H1 (cell line): ENCODE results near the gene STAT5A. TPM values are rescaled to one million over a fixed set of nuclear protein-coding genes. Genes with fewer than 3 reads are reported as not detected.

Source experiments
- CTCF ChIA-PET: fragments of 300-600 bp; sonication (Branson Sonifier 250); formaldehyde crosslinking; loops from one replicate; lab custom pipeline; 2021; ENCODE audit not compliant: partially characterized antibody; lab: Charles Lee
- POLR2A ChIA-PET: fragments of 300-600 bp; sonication (Branson Sonifier 250); formaldehyde crosslinking; loops from one replicate; lab custom pipeline; 2021; ENCODE audit warnings: inconsistent platforms; ENCODE audit not compliant: partially characterized antibody; lab: Charles Lee
- DNase-seq, 2 experiments: peaks; one replicate each; pipeline versions ENCODE4 v3.0.0 to v3.0.0-alpha.2; 2010 to 2022; ENCODE audit warnings: low spot score in 2 of 2, low read depth in 1 of 2, mixed read lengths in 1 of 2
- FAIRE-seq: peaks from 2 replicates; lab custom pipeline; 2011; peaks lifted over from hg19 to GRCh38; lab: Jason Lieb, UNC
- H2AFZ ChIP-seq: 2 replicates; pipeline ENCODE4 v1.8.1; 2012; ENCODE audit warnings: low read length, inconsistent platforms
- H2AK5ac ChIP-seq: 2 replicates; pipeline ENCODE4 v1.6.1; 2013; ENCODE audit warnings: low read depth, low read length
- H2BK120ac ChIP-seq: replicated peaks from 2 replicates; pipeline ENCODE3; 2013; ENCODE audit warnings: low read depth, low read length, inconsistent platforms
- H2BK12ac ChIP-seq: 2 replicates; pipeline ENCODE4 v1.6.1; 2013; ENCODE audit warnings: low read depth, low read length
- H2BK15ac ChIP-seq: 2 replicates; pipeline ENCODE4 v1.6.1; 2013; ENCODE audit warnings: low read length
- H2BK20ac ChIP-seq: 2 replicates; pipeline ENCODE4 v1.6.1; 2013; ENCODE audit warnings: low read length
- H2BK5ac ChIP-seq: 2 replicates; pipeline ENCODE4 v1.6.1; 2013; ENCODE audit warnings: low read depth, low read length
- H3K14ac ChIP-seq: 2 replicates; pipeline ENCODE4 v1.6.1; 2013; ENCODE audit warnings: inconsistent platforms; ENCODE audit not compliant: insufficient read length
- H3K18ac ChIP-seq: 2 replicates; pipeline ENCODE4 v1.6.1; 2013; ENCODE audit warnings: low read length; ENCODE audit errors: extremely low read depth
- H3K23ac ChIP-seq: 2 replicates; pipeline ENCODE4 v1.6.1; 2013; ENCODE audit warnings: inconsistent platforms; ENCODE audit not compliant: insufficient read length
- H3K23me2 ChIP-seq: 2 replicates; pipeline ENCODE4 v1.6.1; 2013; ENCODE audit warnings: low read depth, low read length
- H3K27ac ChIP-seq: 2 replicates; pipeline ENCODE4 v1.6.1; 2011; ENCODE audit warnings: low read depth, low read length, inconsistent platforms
- H3K27me3 ChIP-seq, 4 experiments: replicated peaks in 1 of 4; 1 replicate in 1 of 4; 2 replicates in 3 of 4; pipeline versions ENCODE4 v1.6.1 to v1.8.1; 2011 to 2013; ENCODE audit warnings: low read length in 3 of 4, mild to moderate bottlenecking in 3 of 4, inconsistent platforms in 2 of 4, mixed read lengths in 2 of 4, moderate library complexity in 1 of 4; ENCODE audit not compliant: control insufficient read depth in 3 of 4, insufficient read depth in 3 of 4; ENCODE audit errors: extremely low read depth in 1 of 4
- H3K36me3 ChIP-seq, 4 experiments: 2 replicates each; pipeline versions ENCODE4 v1.6.1 to v1.8.1; 2011 to 2013; ENCODE audit warnings: mild to moderate bottlenecking in 4 of 4, low read length in 3 of 4, moderate library complexity in 2 of 4, control low read depth in 1 of 4, inconsistent platforms in 1 of 4; ENCODE audit not compliant: insufficient read depth in 4 of 4, control insufficient read depth in 2 of 4
- H3K4ac ChIP-seq: replicated peaks from 2 replicates; pipeline ENCODE3; 2013; ENCODE audit warnings: low read length, low read depth, mixed read lengths, inconsistent platforms; ENCODE audit not compliant: insufficient read length
- H3K4me1 ChIP-seq, 4 experiments: replicated peaks in 1 of 4; 1 replicate in 1 of 4; 2 replicates in 3 of 4; pipeline versions ENCODE4 v1.6.1 to v1.8.1; 2011 to 2013; ENCODE audit warnings: low read length in 3 of 4, inconsistent platforms in 2 of 4, mixed read lengths in 1 of 4; ENCODE audit not compliant: insufficient read depth in 4 of 4, control insufficient read depth in 3 of 4
- H3K4me2 ChIP-seq, 2 experiments: 2 replicates each; pipeline versions ENCODE4 v1.6.1 to v1.8.1; 2011 to 2013; ENCODE audit warnings: low read depth in 2 of 2, low read length in 2 of 2, control low read depth in 1 of 2, inconsistent platforms in 1 of 2, mild to moderate bottlenecking in 1 of 2; ENCODE audit not compliant: insufficient read depth in 1 of 2
- H3K4me3 ChIP-seq, 4 experiments: fragments of 200-600, 300-600 bp in 1 of 4; sonication (generic), shearing (Covaris generic), sonication (Bioruptor Twin) in 1 of 4; 2 replicates each; pipeline versions ENCODE4 v1.5.1 to v1.8.1; 2011 to 2016; ENCODE audit warnings: low read length in 4 of 4, low read depth in 3 of 4, control low read depth in 2 of 4, inconsistent platforms in 2 of 4, mild to moderate bottlenecking in 2 of 4, mixed read lengths in 1 of 4, moderate library complexity in 1 of 4; ENCODE audit not compliant: insufficient read depth in 2 of 4; ENCODE audit errors: extremely low read depth in 1 of 4
- H3K56ac ChIP-seq: replicated peaks from 2 replicates; pipeline ENCODE3; 2013; ENCODE audit warnings: low read depth, mild to moderate bottlenecking, mixed read lengths, low read length, inconsistent platforms; ENCODE audit not compliant: insufficient read length
- H3K79me1 ChIP-seq: 2 replicates; pipeline ENCODE4 v1.6.1; 2013; ENCODE audit warnings: low read depth, low read length, control low read depth
- H3K79me2 ChIP-seq, 2 experiments: 2 replicates each; pipeline versions ENCODE4 v1.6.1 to v1.8.1; 2012 to 2013; ENCODE audit warnings: low read length in 2 of 2, mild to moderate bottlenecking in 2 of 2, inconsistent platforms in 1 of 2; ENCODE audit not compliant: insufficient read depth in 2 of 2, control insufficient read depth in 1 of 2
- H3K9ac ChIP-seq, 4 experiments: replicated peaks in 1 of 4; 1 replicate in 1 of 4; 2 replicates in 3 of 4; pipeline versions ENCODE4 v1.6.1 to v1.8.1; 2011 to 2013; ENCODE audit warnings: low read depth in 3 of 4, low read length in 3 of 4, control low read depth in 2 of 4, mild to moderate bottlenecking in 2 of 4, moderate library complexity in 2 of 4, inconsistent platforms in 1 of 4; ENCODE audit errors: extremely low read depth in 1 of 4
- H3K9me3 ChIP-seq, 2 experiments: 2 replicates each; pipeline versions ENCODE4 v1.6.1 to v1.8.1; 2012 to 2013; ENCODE audit warnings: mild to moderate bottlenecking in 2 of 2, moderate library complexity in 2 of 2, control low read depth in 1 of 2, inconsistent platforms in 1 of 2, low read depth in 1 of 2, low read length in 1 of 2, mixed read lengths in 1 of 2; ENCODE audit not compliant: insufficient read depth in 2 of 2
- H4K20me1 ChIP-seq, 2 experiments: replicated peaks in 1 of 2; 2 replicates each; pipeline versions ENCODE3 to v1.8.1; 2011 to 2013; ENCODE audit warnings: inconsistent platforms in 2 of 2, low read length in 2 of 2, mild to moderate bottlenecking in 1 of 2; ENCODE audit not compliant: insufficient read depth in 2 of 2, control insufficient read depth in 1 of 2
- H4K5ac ChIP-seq: 2 replicates; pipeline ENCODE4 v1.6.1; 2013; ENCODE audit warnings: low read length, low read depth, mixed read lengths, inconsistent platforms; ENCODE audit not compliant: insufficient read length
- H4K8ac ChIP-seq: 2 replicates; pipeline ENCODE4 v1.8.0; 2013; ENCODE audit warnings: mild to moderate bottlenecking, moderate library complexity, low read length, inconsistent platforms; ENCODE audit not compliant: insufficient read depth; ENCODE audit errors: extremely low read depth
- H4K91ac ChIP-seq: replicated peaks from 2 replicates; pipeline ENCODE3; 2013; ENCODE audit warnings: low read length, mixed read lengths, inconsistent platforms; ENCODE audit not compliant: insufficient read length
- BACH1 ChIP-seq: IDR thresholded peaks from 2 replicates; pipeline ENCODE4 v1.6.1; 2012; ENCODE audit warnings: low read length, improper control_type of control experiment
- GABPA ChIP-seq: IDR thresholded peaks from 2 replicates; pipeline ENCODE4 v1.6.1; 2011; ENCODE audit warnings: mild to moderate bottlenecking, low read length, moderate library complexity, borderline replicate concordance; ENCODE audit not compliant: insufficient read depth
- PHF8 ChIP-seq: fragments of 200-600 bp; sonication (generic); conservative IDR thresholded peaks from 2 replicates; pipeline ENCODE4 v1.7.1; 2012; ENCODE audit warnings: low read depth, mild to moderate bottlenecking, inconsistent platforms, low read length, moderate library complexity
- POLR2A ChIP-seq, 2 experiments: IDR thresholded peaks; 1 replicate in 1 of 2; 2 replicates in 1 of 2; pipeline ENCODE4 v1.6.1; 2011; ENCODE audit warnings: low read depth in 2 of 2, low read length in 2 of 2, mild to moderate bottlenecking in 2 of 2; ENCODE audit errors: control extremely low read depth in 1 of 2
- RFX5 ChIP-seq: IDR thresholded peaks from 2 replicates; pipeline ENCODE4 v1.6.1; 2011; ENCODE audit warnings: low read depth, low read length, improper control_type of control experiment, borderline replicate concordance
- RXRA ChIP-seq: IDR thresholded peaks from 2 replicates; pipeline ENCODE4 v1.6.1; 2011; ENCODE audit warnings: low read depth, mild to moderate bottlenecking, low read length, moderate library complexity; ENCODE audit not compliant: insufficient read depth
- TCF12 ChIP-seq: IDR thresholded peaks from 2 replicates; pipeline ENCODE4 v1.6.1; 2011; ENCODE audit warnings: low read depth, mild to moderate bottlenecking, low read length
- ZNF274 ChIP-seq: IDR thresholded peaks from 2 replicates; pipeline ENCODE4 v1.7.0; 2012; ENCODE audit warnings: low read length, borderline replicate concordance; ENCODE audit errors: extremely low read depth
- WGBS, 2 experiments: shearing (Covaris generic) in 1 of 2; methylation state at CpG; one replicate each; pipeline versions ENCODE4 v1.1.6 to v1.1.7; 2013 to 2015; ENCODE audit warnings: low lambda C conversion rate in 2 of 2, mixed read lengths in 2 of 2, inconsistent platforms in 1 of 2, low coverage in 1 of 2, missing lambda C conversion rate in 1 of 2; ENCODE audit not compliant: insufficient replicate concordance in 2 of 2, insufficient coverage in 1 of 2, insufficient read length in 1 of 2; ENCODE audit errors: extremely low coverage in 1 of 2, missing lambda C conversion rate in 1 of 2; 5-methylcytosine and 5-hydroxymethylcytosine counted together
- polyA plus RNA-seq, 7 experiments: library from polyadenylated mRNA; depleted of rRNA in 3 of 7; stranded (reverse) in 5 of 7; unstranded in 2 of 7; fragments of >200 nt in 5 of 7; fragments of 200-250 nt in 2 of 7; gene quantifications; 1 replicate in 5 of 7; 2 replicates in 1 of 7; 4 replicates in 1 of 7; pipeline versions ENCODE4 v1.2.1 to v1.2.3, GENCODE V29; 2011 to 2013; ENCODE audit warnings: missing spikeins in 2 of 7, mixed read lengths in 2 of 7
- total RNA-seq: library from RNA; stranded (reverse); fragmentation: NEBNext Ultra II Directional; extraction: Animal tissue kit (Norgen Biotek cat#: 25700); gene quantifications from 2 replicates; pipeline ENCODE4 v1.2.1, GENCODE V29; 2021

Gene STAT5A
- total and polyA plus RNA-seq, 2 of the 8 experiments (the other 6 are each of a cell fraction or from before 2014, with no cell fraction given) = 4.2 to 5.4 TPM

DNA sequence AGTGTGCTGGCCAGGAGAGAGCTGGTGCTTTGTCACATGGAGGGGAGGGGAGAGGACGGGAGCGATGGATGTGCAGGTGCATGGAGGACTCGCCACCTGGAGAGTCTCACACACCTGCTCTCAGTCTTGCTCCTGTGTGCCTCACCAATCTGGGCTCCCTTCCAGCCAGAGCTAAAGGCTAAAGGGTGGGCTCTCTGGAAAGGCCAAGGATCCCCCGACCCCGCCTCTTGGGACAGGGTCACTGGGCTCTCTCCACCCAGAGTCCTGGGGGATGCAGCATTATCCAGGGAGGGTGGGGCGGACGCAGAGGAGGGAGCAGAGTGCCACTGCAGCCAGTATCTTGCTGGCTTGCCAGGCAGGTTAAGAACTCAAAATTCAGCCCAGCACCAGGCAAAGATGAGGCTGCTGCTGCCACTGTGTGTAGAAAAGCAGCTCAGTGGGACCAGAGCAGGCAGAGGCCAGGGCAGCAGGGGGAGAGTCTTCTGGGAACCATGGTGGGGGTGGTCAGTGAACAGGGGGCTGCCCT is 6.7 kb upstream of the STAT5A start:
- H2BK120ac ChIP-seq = no peak overlapping the region
- 86% methylated on average over 7 of the region's 7 CpGs; no CpG with 5 or more reads in 1 of the 2 experiments for WGBS, 2 experiments
- CTCF ChIA-PET = interaction anchor here (0.9 to 1.6 kb wide), 4 partner anchors 34 to 240 kb away, joined by 3 to 4 read pairs (median 3); no protein-coding TSS in a partner anchor
- no peak overlapping the region for H4K5ac ChIP-seq
- no peak overlapping the region for H2AK5ac ChIP-seq
- H3K9me3 ChIP-seq = no peaks in the 10 kb centered on the region
- H3K18ac ChIP-seq = no peak overlapping the region
- no peak overlapping the region for H3K9ac ChIP-seq
- no peak overlapping the region for H4K91ac ChIP-seq
- H3K56ac ChIP-seq = no peak overlapping the region
- TF ChIP-seq BACH1 = no peak
- TF ChIP-seq RFX5 = no peak
- TF ChIP-seq PHF8 = no peak
- TF ChIP-seq TCF12 = no peak
- no peak for TF ChIP-seq ZNF274
- TF ChIP-seq GABPA = no peak
- TF ChIP-seq RXRA = no peak
- no peak for TF ChIP-seq POLR2A (IDR thresholded peaks at IDR 0.05; ENCODE audit: control extremely low read depth in 1 of 2, low read depth in 2 of 2, low read length in 2 of 2)
- TF ChIP-seq, all 59 proteins: peak for 0
- Histone ChIP-seq H2AFZ (no peak overlapping the region), H2BK12ac (no peak overlapping the region), H2BK5ac (no peak overlapping the region), H3K4me2 (no peak overlapping the region), H3K36me3 (no peaks in the 10 kb centered on the region), H4K8ac (no peak overlapping the region), H3K23me2 (no peaks in the 10 kb centered on the region; the same call in 1 of the 2 replicates), H3K79me1 (no peaks in the 10 kb centered on the region), H2BK15ac (0 out of 2 replicates have a peak overlapping the region, but pooled peaks have one; percentile 8), H3K14ac (no peak overlapping the region), H2BK20ac (no peak overlapping the region), H3K4me3 (no peak overlapping the region), H4K20me1 (no peaks in the 10 kb centered on the region), H3K27me3 (peaks cover 0 to 4% (median 2%) of the 10 kb centered on the region in 4 experiments; a peak in 1 of 7 replicates), H3K23ac (no peak overlapping the region), H3K27ac (no peak overlapping the region), H3K4me1 (peaks cover 0 to 11% (median 9%) of the 10 kb centered on the region in 4 experiments; a peak in 6 of 7 replicates), H3K79me2 (no peaks in the 10 kb centered on the region), H3K4ac (peak overlapping the region; percentile 8)
- POLR2A ChIA-PET = interaction anchor here (1.3 kb wide), 1 partner anchor 43 kb away, joined by 3 read pairs; no protein-coding TSS in a partner anchor
- FAIRE-seq = no peak
- no peak for DNase-seq
